GM12874 (cell line): ENCODE data around the gene RAD23A.

Experiments
- CTCF ChIP-seq: IDR thresholded peaks from 2 replicates; pipeline ENCODE4 v1.5.1; 2011; ENCODE audit warnings: low read depth, mild to moderate bottlenecking, control low read depth, low read length, moderate library complexity; ENCODE audit not compliant: insufficient read depth

Gene RAD23A

GRCh38 chr19:12954612-12954962 lies 8.9 kb downstream of the RAD23A start:
- TF ChIP-seq CTCF = no peak

GRCh38 chr19:12955996-12956395 lies 10.3 kb downstream of the RAD23A start:
- no peak for TF ChIP-seq CTCF

GRCh38 chr19:12956446-12957388 lies 11.1 kb downstream of the RAD23A start, which contains the start of gene GADD45GIP1:
TSS of gene GADD45GIP1 (minus strand) at chr19:12957223. CDS start at chr19:12957212, 11 bp downstream.
- TF ChIP-seq CTCF = no peak

GRCh38 chr19:12959481-12959880 lies 13.8 kb downstream of the RAD23A start:
- no peak for TF ChIP-seq CTCF

DNA sequence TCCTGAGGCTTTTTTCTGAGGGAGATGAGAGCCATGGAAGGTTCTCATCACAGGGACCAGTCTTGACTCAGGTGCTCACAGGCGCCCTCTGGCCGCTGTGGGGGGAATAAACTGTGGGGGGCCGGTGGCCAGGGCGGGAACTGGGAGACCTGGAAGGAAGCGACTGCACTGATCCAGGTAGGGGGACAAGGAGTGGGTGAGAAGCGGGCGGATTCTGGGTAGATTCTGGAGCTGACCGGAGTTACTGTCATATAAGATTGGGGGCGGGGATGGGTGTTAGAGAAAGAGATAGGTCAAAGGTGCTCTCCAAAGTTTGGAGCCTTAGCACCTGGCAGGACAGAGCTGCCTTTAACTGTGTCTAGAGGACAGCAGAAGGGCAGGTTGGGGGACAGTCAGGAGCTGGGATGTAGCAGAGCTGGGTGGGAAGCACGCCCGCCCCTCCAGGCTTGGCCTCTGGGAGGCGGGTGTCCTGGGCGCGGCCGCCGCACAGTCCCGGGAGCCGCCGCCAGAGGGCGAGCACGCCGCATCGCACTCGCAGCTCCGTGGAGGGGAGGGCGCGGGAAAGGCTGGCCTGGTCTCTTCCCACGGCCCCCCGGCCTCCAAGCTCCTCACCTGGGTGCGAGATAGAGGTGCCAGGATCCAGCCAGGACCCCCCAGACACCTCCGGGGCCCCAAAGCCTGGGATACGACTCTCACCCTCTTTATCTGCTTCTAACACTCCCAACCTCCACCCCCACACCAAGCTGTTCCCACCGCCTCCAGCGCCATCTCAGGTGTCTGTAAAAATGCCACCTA lies 19.6 kb downstream of the RAD23A start:
- peak; percentile 99 for TF ChIP-seq CTCF

DNA sequence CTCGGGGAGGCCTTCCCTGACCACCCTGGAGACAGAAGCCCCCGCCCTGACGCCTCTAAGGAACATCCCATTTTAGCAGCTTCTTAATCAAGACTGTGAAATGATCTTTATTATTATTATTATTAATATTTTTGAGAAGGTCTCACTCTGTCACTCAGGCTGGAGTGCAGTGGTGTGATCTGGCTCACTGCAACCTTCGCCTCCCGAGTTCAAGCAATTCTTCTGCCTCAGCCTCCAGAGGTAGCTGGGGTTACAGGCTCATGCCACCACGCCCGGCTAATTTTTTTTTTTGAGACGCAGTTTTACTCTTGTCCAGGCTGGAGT lies 20.1 kb downstream of the RAD23A start:
- TF ChIP-seq CTCF = no peak

GRCh38 chr19:12967907-12968306 lies 22.2 kb downstream of the RAD23A start:
- no peak for TF ChIP-seq CTCF
